Brain microvascular endothelial cell (primary cell): Measurements from ENCODE around the gene NANOS2.

ENCODE experiments used
- DNase-seq: peaks from one replicate; pipeline ENCODE4 v3.0.0-alpha.2; 2020
- H3K27ac ChIP-seq: fragments of 250-450 bp; sonication (Bioruptor Pico); 2 replicates; pipeline ENCODE4 v1.5.1; 2020; ENCODE audit warnings: mild to moderate bottlenecking, moderate library complexity
- H3K27me3 ChIP-seq: fragments of 250-450 bp; sonication (Bioruptor Pico); replicated peaks from 2 replicates; pipeline ENCODE4 v1.5.1; 2020; ENCODE audit warnings: mild to moderate bottlenecking
- H3K36me3 ChIP-seq: fragments of 250-450 bp; sonication (Bioruptor Pico); replicated peaks from 2 replicates; pipeline ENCODE4 v1.5.1; 2020; ENCODE audit warnings: mild to moderate bottlenecking
- H3K4me3 ChIP-seq: 2 replicates; pipeline ENCODE4 v1.5.1; 2011; ENCODE audit warnings: low read depth, mild to moderate bottlenecking, control low read depth, low read length, moderate library complexity
- in situ Hi-C: cut with HindIII; loops from 2 replicates; pipeline ENCODE4 v1.10.0; 2017; ENCODE audit warnings: low sequenced_read_pairs, low pct_ligation_motif_present
- TF ChIP-seq, protein P1 (sequence below): IDR thresholded peaks from 2 replicates; pipeline ENCODE4 v1.5.1; 2011; ENCODE audit warnings: low read depth, mild to moderate bottlenecking, moderate library complexity, low read length, control low read depth, inconsistent platforms; ENCODE audit errors: missing control alignments

NANOS2 gene

DNA sequence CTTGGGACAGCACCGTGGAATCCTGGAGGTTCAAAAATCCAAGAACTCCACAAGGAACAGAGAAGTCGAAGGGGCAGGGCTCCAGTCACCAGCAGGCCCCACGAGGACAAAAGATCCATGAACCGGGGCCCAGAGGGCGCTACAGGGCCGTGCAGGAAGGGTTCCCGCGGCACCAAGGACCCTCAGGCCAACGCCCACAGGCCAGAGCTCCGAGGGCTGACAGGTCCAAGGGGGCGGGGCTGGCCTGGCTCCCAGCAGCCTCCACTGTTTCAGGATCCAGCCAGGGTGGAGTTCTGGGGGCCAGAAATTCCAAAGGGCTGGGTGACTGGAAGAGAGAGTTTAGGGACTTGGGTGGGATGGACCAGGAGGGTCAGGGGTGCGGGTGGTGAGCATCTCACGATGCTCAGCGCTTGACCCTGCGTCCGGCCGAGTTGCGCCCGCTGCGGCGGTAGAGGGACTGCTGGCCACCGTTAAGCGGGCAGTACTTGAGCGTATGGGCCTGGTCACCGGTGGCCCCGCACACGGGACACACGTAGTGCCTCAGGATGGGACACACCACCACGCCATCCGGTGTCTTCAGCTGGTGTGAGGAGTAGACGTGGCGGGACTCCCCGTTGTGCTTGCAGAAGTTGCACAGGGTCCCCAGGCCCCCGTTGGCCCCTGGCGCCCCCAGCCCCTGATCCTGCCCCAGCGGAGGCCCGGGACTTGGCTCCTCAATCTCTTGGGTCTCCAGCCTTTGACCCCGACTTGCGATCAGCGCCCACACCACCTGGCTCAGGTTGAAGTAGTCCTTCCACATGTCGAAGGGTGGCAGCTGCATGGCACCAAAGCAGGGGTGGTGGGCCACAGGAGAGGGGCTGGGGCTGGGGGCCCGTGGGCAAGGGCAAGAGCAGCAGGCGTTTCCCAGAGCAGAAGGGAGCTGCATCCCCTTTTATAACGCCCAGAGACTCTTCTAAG, at the start of gene NANOS2:
NANOS2 (minus strand) TSS at position 905 of the 957 bp plus-strand sequence; CDS start at position 820, 85 bp downstream.
- no peaks in the 10 kb centered on the region for H3K36me3 ChIP-seq
- H3K4me3 ChIP-seq = no peak within 1 kb of the TSS
- H3K27me3 ChIP-seq = no peaks in the 10 kb centered on the region
- TF ChIP-seq, protein P1, sequence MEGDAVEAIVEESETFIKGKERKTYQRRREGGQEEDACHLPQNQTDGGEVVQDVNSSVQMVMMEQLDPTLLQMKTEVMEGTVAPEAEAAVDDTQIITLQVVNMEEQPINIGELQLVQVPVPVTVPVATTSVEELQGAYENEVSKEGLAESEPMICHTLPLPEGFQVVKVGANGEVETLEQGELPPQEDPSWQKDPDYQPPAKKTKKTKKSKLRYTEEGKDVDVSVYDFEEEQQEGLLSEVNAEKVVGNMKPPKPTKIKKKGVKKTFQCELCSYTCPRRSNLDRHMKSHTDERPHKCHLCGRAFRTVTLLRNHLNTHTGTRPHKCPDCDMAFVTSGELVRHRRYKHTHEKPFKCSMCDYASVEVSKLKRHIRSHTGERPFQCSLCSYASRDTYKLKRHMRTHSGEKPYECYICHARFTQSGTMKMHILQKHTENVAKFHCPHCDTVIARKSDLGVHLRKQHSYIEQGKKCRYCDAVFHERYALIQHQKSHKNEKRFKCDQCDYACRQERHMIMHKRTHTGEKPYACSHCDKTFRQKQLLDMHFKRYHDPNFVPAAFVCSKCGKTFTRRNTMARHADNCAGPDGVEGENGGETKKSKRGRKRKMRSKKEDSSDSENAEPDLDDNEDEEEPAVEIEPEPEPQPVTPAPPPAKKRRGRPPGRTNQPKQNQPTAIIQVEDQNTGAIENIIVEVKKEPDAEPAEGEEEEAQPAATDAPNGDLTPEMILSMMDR = peak; percentile 19
- in situ Hi-C loops = no loop called here
- no peak within 1 kb of the TSS for H3K27ac ChIP-seq
- DNase-seq = no peak

DNA sequence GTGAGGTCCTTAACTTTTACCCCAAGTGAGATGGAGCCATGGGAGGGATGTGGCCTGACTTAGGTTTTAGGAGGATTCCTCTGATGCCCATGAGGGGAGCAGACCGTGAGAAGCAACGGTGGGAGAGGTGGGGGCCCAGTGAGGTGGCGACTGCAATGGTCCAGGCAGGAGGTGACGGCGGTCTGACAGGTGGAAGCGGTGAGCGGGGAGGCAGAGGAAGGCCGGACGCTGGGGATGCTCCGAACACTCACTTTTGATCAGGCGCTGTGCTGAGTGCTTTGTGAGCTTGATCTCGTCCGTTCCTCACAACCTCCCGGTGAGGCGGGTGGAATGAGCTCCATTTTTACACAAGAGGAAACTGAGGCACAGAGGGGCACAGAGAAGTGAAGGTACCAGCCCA, 47.4 kb upstream of the NANOS2 start:
- in situ Hi-C loops = no loop called here
- TF ChIP-seq, protein P1 = no peak
- no peaks in the 10 kb centered on the region for H3K36me3 ChIP-seq
- H3K27ac ChIP-seq = no peak overlapping the region
- no peak for DNase-seq
- H3K27me3 ChIP-seq = no peaks in the 10 kb centered on the region
- no peak overlapping the region for H3K4me3 ChIP-seq

DNA sequence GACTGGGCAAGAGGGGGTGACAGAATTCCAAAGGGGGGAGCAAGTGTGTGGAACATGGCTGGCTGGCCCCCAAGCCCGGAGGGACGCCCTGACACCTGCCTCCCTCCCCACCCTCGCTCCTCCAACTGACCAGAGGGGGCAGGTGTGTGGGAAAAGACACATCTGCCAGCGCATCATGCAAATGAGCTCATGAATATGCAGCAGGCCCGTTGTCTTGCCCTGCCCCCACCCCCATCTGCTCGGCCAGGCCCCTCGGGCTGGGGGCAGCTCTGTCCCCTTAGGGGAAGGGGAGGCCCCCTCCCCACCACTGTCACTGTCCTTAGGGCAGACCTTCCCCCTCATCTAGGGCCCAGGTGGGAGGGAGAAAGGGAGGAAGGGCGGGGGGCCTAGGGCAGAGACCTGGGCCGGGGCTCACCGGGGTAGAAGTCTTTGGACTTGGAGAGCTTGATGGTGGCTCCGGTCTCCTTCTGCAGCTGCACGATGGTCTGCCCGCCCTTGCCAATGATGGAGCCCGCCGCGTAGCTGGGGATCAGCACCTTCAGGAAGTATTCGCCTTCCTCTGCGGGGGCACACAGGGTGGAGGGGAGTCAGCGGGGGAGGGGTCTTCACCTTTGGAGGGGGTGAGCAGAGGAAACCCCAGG, 46.1 kb upstream of the NANOS2 start:
- no peak for DNase-seq
- in situ Hi-C loops = no loop called here
- Histone ChIP-seq H3K4me3 (no peak overlapping the region), H3K27ac (no peak overlapping the region), H3K36me3 (no peaks in the 10 kb centered on the region), H3K27me3 (no peaks in the 10 kb centered on the region)
- TF ChIP-seq, protein P1 = no peak

DNA sequence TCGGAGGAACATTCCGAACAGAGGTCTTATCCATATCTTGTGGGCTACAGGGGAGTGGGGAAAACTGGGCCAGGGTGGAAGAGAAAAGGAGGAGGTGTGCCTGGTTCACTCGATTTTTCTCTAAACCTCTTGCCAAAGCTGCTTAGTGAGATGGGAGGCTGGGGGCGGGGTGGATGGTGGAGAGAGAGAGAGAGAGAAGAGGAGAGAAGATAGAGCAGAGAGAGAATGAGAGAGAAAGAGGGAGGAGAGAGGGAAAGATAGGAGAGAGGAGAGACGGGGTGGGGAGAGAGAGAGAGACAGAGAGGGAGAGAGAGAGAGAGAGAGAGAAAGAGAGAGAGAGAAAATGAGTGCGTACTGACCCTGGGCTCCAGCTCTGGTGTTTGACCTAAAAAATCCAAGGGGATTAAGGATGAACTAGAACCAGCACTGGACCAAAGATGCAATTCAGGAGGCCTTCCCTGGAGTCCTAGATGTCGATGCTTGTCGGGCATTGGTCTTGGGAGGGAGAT, 45.0 kb upstream of the NANOS2 start:
- in situ Hi-C loops = no loop called here
- TF ChIP-seq, protein P1 = no peak
- Histone ChIP-seq H3K36me3 (no peaks in the 10 kb centered on the region), H3K27me3 (no peaks in the 10 kb centered on the region), H3K4me3 (no peak overlapping the region), H3K27ac (no peak overlapping the region)
- DNase-seq = no peak

DNA sequence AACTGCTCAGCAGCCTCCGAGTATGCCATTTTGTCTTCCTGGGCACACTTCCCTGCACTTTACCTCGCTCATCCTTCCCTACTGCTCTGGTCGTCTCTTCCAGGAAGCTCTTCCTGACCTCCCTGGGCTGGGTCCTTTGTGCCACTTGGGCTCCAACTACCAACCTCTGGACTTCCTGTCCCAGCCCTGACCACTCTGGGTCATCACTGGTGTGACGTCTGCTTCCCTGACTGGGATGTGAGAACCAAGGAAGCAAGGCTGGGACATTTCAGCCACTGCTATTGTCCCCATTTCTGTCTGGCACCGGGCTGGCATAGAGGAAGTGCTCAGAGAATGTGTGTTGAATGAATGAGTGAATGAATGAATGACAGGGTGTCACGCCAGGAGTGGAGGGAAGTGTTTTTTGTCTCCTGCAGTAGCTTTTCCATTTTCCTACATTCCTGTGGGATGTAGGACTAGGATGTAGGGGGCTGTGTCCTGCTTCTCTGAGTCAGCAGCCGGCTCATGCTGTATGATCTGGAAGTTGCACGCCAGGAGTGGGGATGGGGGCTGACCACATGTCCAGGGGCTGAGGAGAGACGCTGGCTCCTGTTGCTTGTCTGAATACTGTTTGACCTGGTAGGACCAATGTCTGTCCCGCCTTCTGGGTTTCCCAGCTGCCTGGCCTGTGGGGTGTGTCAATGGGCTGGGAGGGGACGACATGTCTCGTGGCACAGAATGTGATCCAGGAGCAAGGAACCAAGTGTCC, 44.4 kb upstream of the NANOS2 start:
- no peak for DNase-seq
- H3K27ac ChIP-seq = no peak overlapping the region
- H3K27me3 ChIP-seq = no peaks in the 10 kb centered on the region
- H3K4me3 ChIP-seq = no peak overlapping the region
- no peaks in the 10 kb centered on the region for H3K36me3 ChIP-seq
- TF ChIP-seq, protein P1 = no peak
- in situ Hi-C loops = no loop called here
